Activated CD4-positive, alpha-beta T cell treated with anti-CD3 and anti-CD28 coated beads, Interleukin-10, Interleukin-2, amounts not matched to agents 100 ng/mL and 50 ng/mL, durations not matched to agents 16 hours and 8 hours (primary cell): ENCODE measurements around the gene IFNA10.
"Not testable (repeated sequence)": the region's sequence is repeated elsewhere in the genome, so short reads cannot be mapped to it uniquely, and the experiment has no call there.

Experiments used
- DNase-seq: peaks from one replicate; pipeline ENCODE4 v3.0.0-alpha.2; 2020

The IFNA10 gene

DNA sequence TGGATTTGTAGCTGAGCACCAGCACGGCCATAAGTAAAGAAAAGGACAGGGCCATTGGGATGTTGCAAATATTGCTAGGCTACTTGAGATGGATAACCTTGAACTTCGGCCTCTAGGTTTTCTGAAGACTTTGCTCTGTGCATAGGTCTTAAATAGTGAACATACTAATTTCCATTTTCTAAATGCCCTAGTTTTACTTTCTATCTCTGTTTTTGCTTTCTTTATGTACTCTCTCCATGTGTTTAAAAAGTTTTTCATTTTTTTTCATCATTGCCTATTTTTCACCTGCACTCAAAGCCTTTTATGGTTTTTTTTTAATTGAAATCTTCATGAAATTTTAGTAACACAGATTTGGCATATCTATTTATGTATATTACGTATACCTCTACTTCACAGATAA, at the start of gene IFNA10:
TSS of gene IFNA10 (minus strand) at position 101 of the 400 bp plus-strand sequence. CDS start at position 55, 46 bp downstream.
- DNase-seq = not testable (repeated sequence)

GRCh38 chr9:21255538-21256212, 48.7 kb upstream of the IFNA10 start:
- no peak for DNase-seq

GRCh38 chr9:21252721-21253547, 46.0 kb upstream of the IFNA10 start:
- peak; percentile 11 for DNase-seq

GRCh38 chr9:21251638-21252037, 44.7 kb upstream of the IFNA10 start:
- no peak for DNase-seq

DNA sequence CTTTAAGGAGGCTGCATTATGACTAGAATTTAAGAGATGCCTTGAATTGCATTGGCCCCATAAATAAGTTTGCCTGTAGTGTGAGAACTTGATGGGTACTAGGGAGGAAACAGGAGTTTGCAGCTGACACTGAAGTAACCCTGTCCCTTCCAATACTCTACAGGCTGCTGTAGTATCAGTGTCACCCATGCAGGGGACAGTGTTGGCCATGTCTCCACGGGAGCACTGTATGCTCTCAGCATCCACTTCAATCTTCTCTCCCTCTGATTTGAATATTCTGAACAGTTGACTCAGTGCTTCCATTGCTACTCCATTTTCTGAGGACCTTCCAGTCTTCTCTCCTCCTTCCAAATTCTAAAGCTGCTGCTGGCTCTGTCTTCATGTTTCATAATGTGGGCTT, 44.2 kb upstream of the IFNA10 start:
- DNase-seq = no peak

DNA sequence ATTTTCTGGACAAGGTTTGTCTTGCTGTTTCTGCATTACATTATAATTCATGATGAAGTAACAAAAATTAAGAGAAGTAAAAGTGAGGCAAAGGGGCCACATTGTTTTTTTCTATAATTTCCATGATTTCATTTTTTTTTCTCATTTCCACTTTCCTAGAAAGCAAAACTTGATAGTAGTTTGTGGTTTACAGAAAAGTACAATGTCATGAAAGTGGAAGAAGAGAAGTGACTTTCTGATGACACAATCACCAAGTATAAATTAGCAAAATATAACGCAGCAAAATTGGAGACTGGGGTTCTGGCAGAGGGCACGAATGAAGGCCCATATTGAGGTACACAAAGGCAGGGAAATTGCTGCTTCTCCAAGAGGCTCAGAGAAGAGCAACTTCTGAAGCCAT, 37.9 kb upstream of the IFNA10 start:
- no peak for DNase-seq

- DNase-seq = no peak
Observed at GRCh38 chr9:21239911-21240310, 33.0 kb upstream of the IFNA10 start, which contains the start of gene IFNA14. TSS of gene IFNA14 (minus strand) at chr9:21240005. CDS start at chr9:21239935, 70 bp downstream.

GRCh38 chr9:21236360-21236714, 29.4 kb upstream of the IFNA10 start:
- not testable (repeated sequence) for DNase-seq

GRCh38 chr9:21235468-21236359, 28.8 kb upstream of the IFNA10 start:
- DNase-seq = peak; percentile 49

- DNase-seq = no peak
Observed at GRCh38 chr9:21234153-21234687, 27.3 kb upstream of the IFNA10 start.

GRCh38 chr9:21233258-21233657, 26.3 kb upstream of the IFNA10 start:
- no peak for DNase-seq

DNA sequence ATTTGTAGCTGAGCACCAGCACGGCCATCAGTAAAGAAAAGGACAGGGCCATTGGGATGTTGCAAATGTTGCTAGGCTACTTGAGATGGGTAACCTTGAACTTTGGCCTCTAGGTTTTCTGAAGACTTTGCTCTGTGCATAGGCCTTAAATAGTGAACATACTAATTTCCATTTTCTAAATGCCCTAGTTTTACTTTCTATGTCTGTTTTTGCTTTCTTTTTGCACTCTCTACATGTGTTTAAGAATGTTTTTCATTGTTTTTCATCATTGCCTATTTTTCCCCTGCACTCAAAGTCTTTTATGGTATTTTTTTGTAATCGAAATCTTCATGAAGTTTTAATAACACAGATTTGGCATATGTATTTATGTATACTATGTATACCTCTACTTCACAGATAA, 21.2 kb upstream of the IFNA10 start, which contains the start of gene IFNA17:
TSS of gene IFNA17 (minus strand) at position 101 of the 400 bp plus-strand sequence. CDS start at position 52, 49 bp downstream.
- DNase-seq = no peak

DNA sequence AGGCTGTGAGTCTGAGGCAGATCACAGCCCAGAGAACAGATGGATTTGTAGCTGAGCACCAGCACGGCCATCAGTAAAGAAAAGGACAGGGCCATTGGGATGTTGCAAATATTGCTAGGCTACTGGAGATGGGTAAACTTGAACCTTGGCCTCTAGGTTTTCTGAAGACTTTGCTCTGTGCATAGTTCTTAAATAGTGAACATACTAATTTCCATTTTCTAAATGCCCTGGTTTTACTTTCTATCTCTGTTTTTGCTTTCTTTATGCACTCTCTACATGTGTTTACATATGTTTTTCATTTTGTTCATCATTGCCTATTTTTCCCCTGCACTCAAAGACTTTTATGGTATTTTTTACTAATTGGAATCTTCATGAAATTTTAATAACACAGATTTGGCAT, 10.3 kb upstream of the IFNA10 start, which contains the start of gene IFNA16:
TSS of gene IFNA16 (minus strand) at position 101 of the 400 bp plus-strand sequence. CDS start at position 95, 6 bp downstream.
- DNase-seq = not testable (repeated sequence)

DNA sequence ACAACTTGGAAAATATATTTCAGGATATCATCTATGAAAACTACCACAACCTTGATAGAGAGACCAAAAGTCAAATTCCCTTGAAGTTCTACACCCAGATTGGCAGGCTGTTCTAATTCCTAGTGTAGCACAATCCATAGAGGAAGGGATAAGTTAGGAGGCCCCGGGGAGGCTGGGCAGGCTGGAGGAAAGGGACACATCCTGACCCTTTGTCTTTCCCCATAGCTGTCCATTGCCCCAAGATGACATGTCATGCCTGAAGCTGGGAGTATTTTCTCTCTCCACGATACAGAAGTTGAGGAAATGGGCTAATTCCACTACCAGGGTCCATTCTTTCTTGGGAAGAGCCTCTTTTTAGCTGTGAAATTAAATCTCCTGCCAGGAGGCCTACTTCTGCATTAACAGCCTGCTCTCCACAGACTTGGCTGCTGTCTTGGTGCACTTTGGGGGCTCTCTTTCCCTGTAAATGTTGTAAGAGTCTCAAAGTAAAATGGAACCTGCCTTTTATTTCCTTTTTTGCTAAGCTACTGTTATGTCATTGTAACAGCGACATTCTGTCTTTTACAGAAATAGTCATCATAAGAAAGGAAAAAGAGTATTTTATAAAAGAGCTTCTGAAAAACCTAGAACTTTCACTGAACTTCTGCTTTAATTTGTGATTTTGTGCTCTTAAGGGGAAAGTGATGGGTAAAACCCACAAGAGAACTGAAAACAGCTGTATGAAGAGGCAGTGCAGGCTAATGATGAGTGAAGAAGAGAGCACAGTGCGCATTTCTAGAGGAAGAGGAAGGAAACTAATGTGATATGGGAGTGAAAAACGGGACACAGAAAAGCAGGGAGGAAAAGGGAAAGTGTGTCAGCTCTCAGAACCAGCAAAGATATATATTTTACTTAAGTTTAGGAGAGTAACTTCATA, 6.7 kb upstream of the IFNA10 start:
- DNase-seq = peak; percentile 16

DNA sequence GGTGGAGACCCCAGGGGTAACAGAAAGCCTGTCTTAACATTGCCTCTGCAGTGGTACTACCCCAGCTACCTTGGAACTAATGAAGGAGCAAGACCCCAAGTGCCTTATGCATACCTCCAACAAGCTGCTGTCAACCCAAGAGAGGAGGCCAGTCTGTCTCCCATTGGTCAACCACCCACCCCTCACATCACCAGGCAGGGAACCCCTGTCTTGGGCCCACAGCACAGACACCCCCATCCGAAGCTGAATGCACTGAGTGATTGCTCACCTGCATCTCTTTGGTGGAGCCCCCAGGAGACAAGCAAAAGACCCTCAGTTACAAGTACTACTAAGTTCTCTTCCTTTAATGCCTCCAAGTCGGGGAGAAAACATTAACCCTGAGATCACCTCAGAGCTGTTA, 5.2 kb upstream of the IFNA10 start:
- not testable (repeated sequence) for DNase-seq

DNA sequence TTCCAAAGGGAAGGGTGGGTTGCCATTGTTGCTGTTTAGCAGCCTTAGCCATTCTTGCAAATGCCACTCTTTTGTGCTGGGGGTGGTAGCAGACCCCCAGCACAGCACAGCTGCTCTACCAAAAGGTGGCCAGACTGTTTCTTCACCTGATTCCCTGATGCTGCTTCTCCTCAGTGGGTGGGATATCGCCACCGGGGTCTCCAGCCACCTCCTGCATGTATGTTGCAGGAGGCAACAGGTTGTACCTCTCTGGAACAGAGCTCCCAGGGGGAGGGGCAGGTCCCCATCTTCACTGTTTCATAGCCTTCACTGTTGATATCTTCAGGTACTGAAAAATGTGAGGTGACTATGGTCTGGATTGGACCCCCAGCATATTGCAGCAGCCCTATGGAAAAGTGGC, 3.8 kb upstream of the IFNA10 start:
- not testable (repeated sequence) for DNase-seq

- DNase-seq = no peak
Observed at GRCh38 chr9:21210311-21210710, 3.4 kb upstream of the IFNA10 start.

GRCh38 chr9:21205204-21205603, 1.7 kb downstream of the IFNA10 start:
- peak; percentile 34 for DNase-seq

- not testable (repeated sequence) for DNase-seq
Observed at GRCh38 chr9:21202105-21202504, 4.8 kb downstream of the IFNA10 start, which contains the start of gene IFNA7. TSS of gene IFNA7 (minus strand) at chr9:21202205. CDS start at chr9:21202165, 40 bp downstream.

- DNase-seq = peak; percentile 73
Observed at GRCh38 chr9:21194867-21195776, 11.8 kb downstream of the IFNA10 start.
